Measurements from ENCODE around the gene PYCARD.

- no peak for TF ChIP-seq ZNF384 (IDR thresholded peaks at IDR 0.05)
- no peak for TF ChIP-seq SP1 (IDR thresholded peaks at IDR 0.05)
- TF ChIP-seq FOXM1 (IDR thresholded peaks at IDR 0.05; ENCODE audit: borderline replicate concordance) = no peak
- no peak for TF ChIP-seq TARDBP (IDR thresholded peaks at IDR 0.05)
Measured at GRCh38 chr16:31186176-31186575, 16.4 kb downstream of the PYCARD start.
